Thyroid gland (tissue), 4 donors: ENCODE results near the gene ZSWIM8. TPM values are rescaled to one million over a fixed set of nuclear protein-coding genes. Genes with fewer than 3 reads are reported as not detected.
"Not testable (repeated sequence)": the region's sequence is repeated elsewhere in the genome, so short reads cannot be mapped to it uniquely, and the experiment has no call there.

Experiments used
- DNase-seq, 2 donors: peaks; one replicate each; pipeline ENCODE4 v3.0.0-alpha.2; 2019
- H3K27ac ChIP-seq, 3 donors: fragments of 200-600 bp; sonication (generic); 1 replicate in 2 of 3; 2 replicates in 1 of 3; pipeline ENCODE4 v1.5.1; 2016 to 2019; ENCODE audit warnings: mild to moderate bottlenecking in 1 of 3, moderate library complexity in 1 of 3
- H3K27me3 ChIP-seq: fragments of 200-600 bp; sonication (generic); one replicate; pipeline ENCODE4 v1.5.1; 2019
- H3K36me3 ChIP-seq, 2 donors: fragments of 200-600 bp; sonication (generic); one replicate each; pipeline ENCODE4 v1.5.1; 2016 to 2019
- H3K4me1 ChIP-seq, 2 donors: fragments of 200-600 bp; sonication (generic); one replicate each; pipeline ENCODE4 v1.5.1; 2017 to 2019
- H3K4me3 ChIP-seq, 3 donors: fragments of 200-600 bp; sonication (generic); replicated peaks in 1 of 3; 1 replicate in 2 of 3; 2 replicates in 1 of 3; pipeline ENCODE4 v1.5.1; 2016; ENCODE audit warnings: mild to moderate bottlenecking in 1 of 3
- H3K9me3 ChIP-seq: fragments of 200-600 bp; sonication (generic); one replicate; pipeline ENCODE4 v1.5.1; 2017
- POLR2A ChIP-seq, 2 donors: fragments of 450-650 bp; IDR thresholded peaks; one replicate each; pipeline ENCODE4 v1.6.1; 2017; ENCODE audit warnings: antibody characterized with exemption in 2 of 2, mild to moderate bottlenecking in 2 of 2, moderate library complexity in 1 of 2
- WGBS, 2 donors: methylation state at CpG; one replicate each; pipeline ENCODE4 v1.1.5; 2017; 5-methylcytosine and 5-hydroxymethylcytosine counted together
- intact Hi-C: fragments of 100-400 bp; cut with DNase I; formaldehyde crosslinking; loops from one replicate; pipeline ENCODE4 v1.15.1; 2023
- total RNA-seq, 4 donors: library from RNA; depleted of rRNA; stranded (reverse); fragments of >200 nt; gene quantifications; one replicate each; pipeline ENCODE4 v1.2.3, GENCODE V29; 2016
- TF ChIP-seq, protein P1 (sequence below), 6 experiments: fragments of 200-600 bp in 3 of 6; fragments of 450-650 bp in 3 of 6; sonication (generic) in 3 of 6; IDR thresholded peaks; one replicate each; pipeline ENCODE4 v1.5.1; 2016 to 2019; ENCODE audit warnings: antibody characterized with exemption in 6 of 6, mild to moderate bottlenecking in 2 of 6, inconsistent platforms in 1 of 6, moderate library complexity in 1 of 6

ZSWIM8 gene
- total RNA-seq, 4 donors from 2014 or later, result 67.2 to 199 (median 108) TPM

DNA sequence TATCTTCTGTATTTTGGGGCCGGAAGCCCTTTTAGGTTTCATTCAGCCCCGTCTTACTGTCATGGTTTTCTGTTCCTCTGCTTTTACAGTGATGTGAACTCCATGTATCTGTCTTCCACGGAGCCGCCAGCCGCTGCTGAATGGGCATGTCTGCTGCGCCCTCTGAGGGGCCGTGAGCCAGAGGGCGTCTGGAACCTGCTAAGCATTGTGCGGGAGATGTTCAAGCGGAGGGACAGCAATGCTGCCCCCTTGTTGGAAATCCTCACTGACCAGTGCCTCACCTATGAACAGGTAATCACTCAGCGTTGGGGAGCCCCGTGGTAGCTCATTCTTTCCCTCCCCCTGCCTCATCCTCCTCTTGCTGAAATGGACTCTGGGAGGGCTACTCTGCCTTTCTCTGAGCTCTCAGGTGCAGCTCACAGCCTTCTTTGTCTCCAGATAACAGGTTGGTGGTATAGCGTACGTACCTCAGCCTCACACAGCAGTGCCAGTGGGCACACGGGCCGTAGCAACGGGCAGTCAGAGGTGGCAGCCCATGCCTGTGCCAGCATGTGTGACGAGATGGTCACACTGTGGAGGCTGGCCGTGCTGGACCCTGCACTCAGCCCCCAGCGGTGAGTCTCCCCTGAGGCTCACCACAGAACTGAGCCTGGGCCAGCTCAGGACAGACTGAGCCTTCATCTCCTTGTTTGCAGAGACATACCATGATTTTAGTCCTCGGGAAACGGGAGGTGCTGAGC, 5.7 kb downstream of the ZSWIM8 start:
- no peaks in the 10 kb centered on the region for H3K27me3 ChIP-seq
- H3K4me3 ChIP-seq, result no peak overlapping the region
- H3K9me3 ChIP-seq, result no peaks in the 10 kb centered on the region
- peaks cover 15 to 16% of the 10 kb centered on the region in 2 donors for H3K4me1 ChIP-seq
- intact Hi-C loops, result no loop called here
- WGBS, 2 donors, result 95 to 98% methylated on average over 16 to 22 of the region's 22 CpGs
- no peak overlapping the region for H3K27ac ChIP-seq
- TF ChIP-seq POLR2A (IDR thresholded peaks at IDR 0.05), result no peak
- TF ChIP-seq, protein P1, sequence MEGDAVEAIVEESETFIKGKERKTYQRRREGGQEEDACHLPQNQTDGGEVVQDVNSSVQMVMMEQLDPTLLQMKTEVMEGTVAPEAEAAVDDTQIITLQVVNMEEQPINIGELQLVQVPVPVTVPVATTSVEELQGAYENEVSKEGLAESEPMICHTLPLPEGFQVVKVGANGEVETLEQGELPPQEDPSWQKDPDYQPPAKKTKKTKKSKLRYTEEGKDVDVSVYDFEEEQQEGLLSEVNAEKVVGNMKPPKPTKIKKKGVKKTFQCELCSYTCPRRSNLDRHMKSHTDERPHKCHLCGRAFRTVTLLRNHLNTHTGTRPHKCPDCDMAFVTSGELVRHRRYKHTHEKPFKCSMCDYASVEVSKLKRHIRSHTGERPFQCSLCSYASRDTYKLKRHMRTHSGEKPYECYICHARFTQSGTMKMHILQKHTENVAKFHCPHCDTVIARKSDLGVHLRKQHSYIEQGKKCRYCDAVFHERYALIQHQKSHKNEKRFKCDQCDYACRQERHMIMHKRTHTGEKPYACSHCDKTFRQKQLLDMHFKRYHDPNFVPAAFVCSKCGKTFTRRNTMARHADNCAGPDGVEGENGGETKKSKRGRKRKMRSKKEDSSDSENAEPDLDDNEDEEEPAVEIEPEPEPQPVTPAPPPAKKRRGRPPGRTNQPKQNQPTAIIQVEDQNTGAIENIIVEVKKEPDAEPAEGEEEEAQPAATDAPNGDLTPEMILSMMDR (IDR thresholded peaks at IDR 0.05), result no peak
- peaks cover 67% of the 10 kb centered on the region in 2 donors for H3K36me3 ChIP-seq
- DNase-seq, result no peak

DNA sequence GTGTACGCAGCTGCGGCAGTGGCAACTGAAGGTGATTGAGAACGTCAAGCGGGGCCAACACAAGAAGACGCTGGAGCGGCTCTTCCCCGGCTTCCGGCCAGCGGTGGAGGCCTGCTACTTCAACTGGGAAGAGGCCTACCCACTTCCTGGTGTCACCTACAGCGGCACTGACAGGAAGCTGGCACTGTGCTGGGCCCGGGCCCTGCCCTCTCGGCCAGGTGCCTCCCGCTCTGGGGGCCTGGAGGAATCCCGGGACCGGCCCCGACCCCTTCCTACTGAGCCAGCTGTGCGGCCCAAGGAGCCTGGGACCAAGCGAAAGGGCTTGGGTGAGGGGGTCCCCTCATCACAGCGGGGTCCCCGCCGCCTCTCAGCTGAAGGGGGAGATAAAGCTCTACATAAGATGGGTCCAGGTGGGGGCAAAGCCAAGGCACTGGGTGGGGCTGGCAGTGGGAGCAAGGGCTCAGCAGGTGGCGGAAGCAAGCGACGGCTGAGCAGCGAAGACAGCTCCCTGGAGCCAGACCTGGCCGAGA, 6.5 kb downstream of the ZSWIM8 start:
- Histone ChIP-seq H3K27ac (no peak overlapping the region), H3K27me3 (no peaks in the 10 kb centered on the region), H3K4me1 (peaks cover 8% of the 10 kb centered on the region in 2 donors), H3K36me3 (peaks cover 76% of the 10 kb centered on the region in 2 donors), H3K9me3 (no peaks in the 10 kb centered on the region), H3K4me3 (no peak overlapping the region)
- TF ChIP-seq, protein P1 (IDR thresholded peaks at IDR 0.05), result no peak
- TF ChIP-seq POLR2A (IDR thresholded peaks at IDR 0.05), result no peak
- 94 to 96% methylated on average over 18 to 25 of the region's 26 CpGs for WGBS, 2 donors
- DNase-seq, result no peak
- intact Hi-C loops, result no loop called here

DNA sequence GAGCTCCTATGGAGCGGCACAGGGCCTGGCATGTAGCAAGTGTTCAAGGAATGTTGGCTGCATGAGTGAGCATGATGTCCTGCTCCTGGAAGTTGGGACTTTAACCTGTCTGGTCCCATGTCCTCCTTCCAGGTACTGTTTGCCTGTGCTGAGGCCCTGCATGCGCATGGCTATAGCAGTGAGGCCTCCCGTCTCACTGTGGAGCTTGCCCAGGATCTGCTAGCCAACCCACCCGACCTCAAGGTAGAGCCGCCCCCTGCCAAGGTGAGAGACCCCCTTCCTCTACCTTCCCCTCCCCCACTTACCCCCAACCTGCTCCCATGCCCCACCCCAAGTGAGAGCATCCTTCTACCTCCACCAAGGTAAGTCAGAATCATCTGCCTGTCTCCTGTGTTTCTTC, 8.1 kb downstream of the ZSWIM8 start:
- Histone ChIP-seq H3K36me3 (peaks cover 91% of the 10 kb centered on the region in 2 donors), H3K27me3 (no peaks in the 10 kb centered on the region), H3K4me1 (no peaks in the 10 kb centered on the region), H3K27ac (no peak overlapping the region), H3K4me3 (no peak overlapping the region), H3K9me3 (no peaks in the 10 kb centered on the region)
- 95 to 96% methylated on average over 5 of the region's 5 CpGs for whole genome bisulfite sequencing, 2 donors
- intact Hi-C loops, result no loop called here
- no peak for DNase-seq
- TF ChIP-seq POLR2A (IDR thresholded peaks at IDR 0.05), result no peak
- TF ChIP-seq, protein P1 (IDR thresholded peaks at IDR 0.05), result no peak

DNA sequence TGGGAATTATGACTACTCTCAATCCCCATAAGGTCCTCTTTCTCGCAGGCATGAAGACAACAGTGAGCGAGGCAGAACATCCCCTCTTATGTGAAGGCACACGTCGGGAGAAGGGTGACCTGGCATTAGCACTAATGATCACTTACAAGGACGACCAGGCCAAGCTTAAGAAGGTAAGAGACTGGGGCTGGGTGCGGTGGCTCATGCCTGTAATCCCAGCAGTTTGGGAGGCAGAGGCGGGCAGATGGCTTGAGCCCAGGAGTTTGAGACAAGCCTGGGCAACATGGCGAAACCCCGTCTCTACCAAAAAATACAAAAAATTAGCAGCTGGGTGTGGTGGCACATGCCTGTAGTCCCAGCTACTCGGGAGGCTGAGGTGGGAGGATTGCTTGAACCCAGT, 10.1 kb downstream of the ZSWIM8 start:
- H3K9me3 ChIP-seq, intact Hi-C loops, H3K27ac ChIP-seq, H3K4me1 ChIP-seq, H3K4me3 ChIP-seq, DNase-seq, H3K27me3 ChIP-seq: not testable (repeated sequence)
- peaks cover 80 to 90% of the 10 kb centered on the region in 2 donors for H3K36me3 ChIP-seq
- WGBS, 2 donors, result 92 to 98% methylated on average over 10 of the region's 10 CpGs

DNA sequence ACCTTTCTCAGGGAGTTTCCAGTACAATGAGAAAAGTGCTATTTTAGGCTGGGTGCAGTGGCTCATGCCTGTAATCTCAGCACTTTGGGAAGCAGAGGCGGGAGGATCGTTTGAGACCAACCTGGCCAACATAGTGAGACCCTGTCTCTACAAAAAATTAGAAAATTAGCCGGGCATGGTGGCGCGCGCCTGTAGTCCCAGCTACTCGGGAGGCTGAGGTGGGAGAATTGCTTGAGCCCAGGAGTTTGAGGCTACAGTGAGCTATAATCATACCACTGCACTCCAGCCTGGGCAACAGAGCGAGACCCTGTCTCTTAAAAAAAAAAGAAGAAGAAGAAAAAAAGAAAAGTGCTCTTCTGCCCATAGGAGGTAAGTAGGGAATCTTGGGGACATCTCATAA, 10.6 kb downstream of the ZSWIM8 start:
- H3K36me3 ChIP-seq, result peaks cover 80 to 87% of the 10 kb centered on the region in 2 donors
- intact Hi-C loops, H3K9me3 ChIP-seq, DNase-seq, H3K27ac ChIP-seq, H3K4me3 ChIP-seq, H3K27me3 ChIP-seq, H3K4me1 ChIP-seq: not testable (repeated sequence)
- 96 to 98% methylated on average over 8 of the region's 8 CpGs for WGBS, 2 donors

DNA sequence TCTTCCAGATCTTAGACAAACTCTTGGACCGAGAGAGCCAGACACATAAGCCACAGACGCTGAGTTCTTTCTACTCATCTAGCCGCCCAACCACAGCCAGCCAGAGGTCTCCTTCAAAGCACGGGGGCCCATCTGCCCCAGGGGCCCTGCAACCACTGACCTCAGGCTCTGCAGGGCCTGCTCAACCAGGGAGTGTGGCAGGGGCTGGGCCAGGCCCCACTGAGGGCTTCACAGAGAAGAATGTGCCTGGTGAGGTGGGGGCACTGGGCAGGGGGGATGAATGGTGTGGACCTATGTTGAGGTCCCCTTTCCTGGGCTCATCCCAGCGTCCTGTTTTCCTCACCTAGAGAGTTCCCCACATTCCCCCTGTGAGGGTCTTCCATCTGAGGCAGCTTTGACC, 11.4 kb downstream of the ZSWIM8 start:
- WGBS, 2 donors, result 62 to 77% methylated on average over 3 to 4 of the region's 5 CpGs
- Histone ChIP-seq H3K27ac (no peak overlapping the region), H3K36me3 (peaks cover 80 to 87% of the 10 kb centered on the region in 2 donors), H3K27me3 (no peaks in the 10 kb centered on the region), H3K4me1 (no peaks in the 10 kb centered on the region), H3K9me3 (no peaks in the 10 kb centered on the region), H3K4me3 (no peak overlapping the region)
- no peak for TF ChIP-seq POLR2A (IDR thresholded peaks at IDR 0.05)
- TF ChIP-seq, protein P1 (IDR thresholded peaks at IDR 0.05), result no peak
- no peak for DNase-seq
- intact Hi-C loops, result no loop called here
